Adipocyte (in vitro differentiated cells): ENCODE data around the gene KRT84.
"Not testable (repeated sequence)": the region's sequence is repeated elsewhere in the genome, so short reads cannot be mapped to it uniquely, and the experiment has no call there.

Experiments used
- DNase-seq: peaks from one replicate; pipeline ENCODE4 v3.0.0-alpha.2; 2015; ENCODE audit warnings: low read depth
- H3K27me3 ChIP-seq: replicated peaks from 2 replicates; pipeline ENCODE4 v1.7.0; 2013; ENCODE audit warnings: mild to moderate bottlenecking, low read length, moderate library complexity; ENCODE audit not compliant: control insufficient read depth, insufficient read depth
- H3K36me3 ChIP-seq: 2 replicates; pipeline ENCODE4 v1.7.0; 2013; ENCODE audit warnings: low read length, mild to moderate bottlenecking, moderate library complexity; ENCODE audit not compliant: control insufficient read depth, insufficient read depth, severe bottlenecking
- H3K4me1 ChIP-seq: 2 replicates; pipeline ENCODE4 v1.7.0; 2013; ENCODE audit warnings: mild to moderate bottlenecking, low read length, moderate library complexity; ENCODE audit not compliant: control insufficient read depth, insufficient read depth
- H3K4me3 ChIP-seq: 2 replicates; pipeline ENCODE4 v1.7.0; 2013; ENCODE audit warnings: mild to moderate bottlenecking, low read length, moderate library complexity
- H3K9ac ChIP-seq: 2 replicates; pipeline ENCODE4 v1.7.0; 2013; ENCODE audit warnings: mild to moderate bottlenecking, low read length, moderate library complexity
- H3K9me3 ChIP-seq: 2 replicates; pipeline ENCODE4 v1.7.0; 2013; ENCODE audit warnings: mild to moderate bottlenecking, low read length, moderate library complexity; ENCODE audit not compliant: control insufficient read depth

KRT84 gene

DNA sequence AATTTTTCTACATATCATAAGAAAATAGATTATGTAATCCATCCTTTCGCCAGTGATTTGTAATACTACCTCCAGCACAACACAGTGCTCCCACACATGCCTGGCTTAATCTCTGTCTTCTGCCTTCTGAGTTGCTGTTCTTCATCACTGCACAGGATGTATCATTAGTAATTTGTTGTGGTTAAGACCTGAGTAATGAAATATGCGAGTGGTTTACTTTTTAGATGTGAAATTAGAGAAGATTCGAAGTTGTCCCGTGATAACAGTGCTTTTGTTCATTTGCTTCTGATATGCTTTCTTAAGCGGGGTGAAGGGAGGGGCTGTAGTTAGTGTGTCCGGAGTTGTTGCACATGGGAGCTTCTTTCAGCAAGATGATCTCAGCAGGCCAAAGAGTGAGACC is 36.3 kb downstream of the KRT84 start:
- no peaks in the 10 kb centered on the region for H3K4me1 ChIP-seq
- no peak for DNase-seq
- no peak overlapping the region for H3K4me3 ChIP-seq
- H3K36me3 ChIP-seq = no peaks in the 10 kb centered on the region
- H3K9me3 ChIP-seq = peaks cover 1% of the 10 kb centered on the region
- H3K9ac ChIP-seq = no peak overlapping the region
- peaks cover 65% of the 10 kb centered on the region for H3K27me3 ChIP-seq

- peaks cover 63% of the 10 kb centered on the region for H3K27me3 ChIP-seq
- peaks cover 13% of the 10 kb centered on the region for H3K9me3 ChIP-seq
- no peak for DNase-seq
- no peaks in the 10 kb centered on the region for H3K4me1 ChIP-seq
- H3K4me3 ChIP-seq = no peak overlapping the region
- no peaks in the 10 kb centered on the region for H3K36me3 ChIP-seq
- H3K9ac ChIP-seq = no peak overlapping the region
Observed at GRCh38 chr12:52347551-52348510, 37.6 kb downstream of the KRT84 start.

- DNase-seq = no peak
Observed at GRCh38 chr12:52347016-52347415, 38.4 kb downstream of the KRT84 start.

GRCh38 chr12:52346593-52346992 is 38.9 kb downstream of the KRT84 start:
- Histone ChIP-seq H3K36me3 (no peaks in the 10 kb centered on the region), H3K9ac (no peak overlapping the region), H3K4me1 (no peaks in the 10 kb centered on the region), H3K9me3 (peaks cover 13% of the 10 kb centered on the region), H3K27me3 (peaks cover 63% of the 10 kb centered on the region), H3K4me3 (no peak overlapping the region)
- DNase-seq = no peak

More at GRCh38 chr12:52347016-52347415, 38.4 kb downstream of the KRT84 start:
- peaks cover 13% of the 10 kb centered on the region for H3K9me3 ChIP-seq
- H3K4me1 ChIP-seq = no peaks in the 10 kb centered on the region
- peaks cover 63% of the 10 kb centered on the region for H3K27me3 ChIP-seq
- no peak overlapping the region for H3K9ac ChIP-seq
- H3K36me3 ChIP-seq = no peaks in the 10 kb centered on the region
- H3K4me3 ChIP-seq = no peak overlapping the region

DNA sequence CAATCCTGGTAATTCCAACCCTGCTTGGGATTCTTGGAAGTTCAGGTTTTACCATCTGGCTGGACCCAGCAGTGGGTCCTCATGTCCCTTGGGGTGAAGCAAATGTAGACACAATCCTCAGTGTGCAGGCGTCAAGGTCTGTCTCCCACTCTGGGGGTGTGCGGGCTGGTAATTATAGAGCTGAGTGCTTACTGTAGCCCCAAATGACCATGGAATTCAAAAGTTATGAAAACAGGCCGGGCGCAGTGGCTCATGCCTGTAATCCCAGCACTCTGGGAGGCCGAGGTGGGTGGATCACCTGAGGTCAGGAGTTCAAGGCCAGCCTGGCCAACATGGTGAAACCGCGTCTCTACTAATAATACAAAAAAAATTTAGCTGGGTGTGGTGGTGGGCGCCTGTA is 40.4 kb downstream of the KRT84 start:
- Histone ChIP-seq H3K27me3 (peaks cover 60% of the 10 kb centered on the region), H3K9me3 (peaks cover 13% of the 10 kb centered on the region)
- DNase-seq, H3K36me3 ChIP-seq, H3K9ac ChIP-seq, H3K4me1 ChIP-seq, H3K4me3 ChIP-seq: not testable (repeated sequence)

DNA sequence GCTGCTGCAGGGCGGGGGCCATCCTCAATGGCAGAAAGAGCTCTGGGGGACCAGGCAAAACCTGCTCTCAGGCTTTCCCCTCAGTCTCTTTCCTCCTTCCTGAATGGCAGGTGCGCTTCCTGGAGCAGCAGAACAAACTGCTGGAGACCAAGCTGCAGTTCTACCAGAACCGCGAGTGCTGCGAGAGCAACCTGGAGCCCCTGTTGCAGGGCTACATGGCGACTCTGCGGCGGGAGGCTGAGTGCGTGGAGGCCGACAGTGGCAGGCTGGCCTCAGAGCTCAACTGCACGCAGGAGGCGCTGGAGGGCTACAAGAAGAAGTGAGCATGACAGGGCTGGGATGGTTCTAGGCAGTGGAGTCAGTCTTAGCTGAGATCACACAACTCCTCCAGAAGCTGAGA is 41.3 kb downstream of the KRT84 start:
- no peaks in the 10 kb centered on the region for H3K36me3 ChIP-seq
- DNase-seq = no peak
- no peaks in the 10 kb centered on the region for H3K4me1 ChIP-seq
- H3K4me3 ChIP-seq = no peak overlapping the region
- H3K9me3 ChIP-seq = peaks cover 13% of the 10 kb centered on the region
- no peak overlapping the region for H3K9ac ChIP-seq
- peaks cover 59% of the 10 kb centered on the region for H3K27me3 ChIP-seq

GRCh38 chr12:52343550-52343949 is 41.9 kb downstream of the KRT84 start:
- no peak for DNase-seq
- H3K4me1 ChIP-seq = peaks cover 3% of the 10 kb centered on the region
- peaks cover 13% of the 10 kb centered on the region for H3K9me3 ChIP-seq
- H3K36me3 ChIP-seq = no peaks in the 10 kb centered on the region
- peaks cover 59% of the 10 kb centered on the region for H3K27me3 ChIP-seq
- H3K4me3 ChIP-seq = no peak overlapping the region
- H3K9ac ChIP-seq = no peak overlapping the region

DNA sequence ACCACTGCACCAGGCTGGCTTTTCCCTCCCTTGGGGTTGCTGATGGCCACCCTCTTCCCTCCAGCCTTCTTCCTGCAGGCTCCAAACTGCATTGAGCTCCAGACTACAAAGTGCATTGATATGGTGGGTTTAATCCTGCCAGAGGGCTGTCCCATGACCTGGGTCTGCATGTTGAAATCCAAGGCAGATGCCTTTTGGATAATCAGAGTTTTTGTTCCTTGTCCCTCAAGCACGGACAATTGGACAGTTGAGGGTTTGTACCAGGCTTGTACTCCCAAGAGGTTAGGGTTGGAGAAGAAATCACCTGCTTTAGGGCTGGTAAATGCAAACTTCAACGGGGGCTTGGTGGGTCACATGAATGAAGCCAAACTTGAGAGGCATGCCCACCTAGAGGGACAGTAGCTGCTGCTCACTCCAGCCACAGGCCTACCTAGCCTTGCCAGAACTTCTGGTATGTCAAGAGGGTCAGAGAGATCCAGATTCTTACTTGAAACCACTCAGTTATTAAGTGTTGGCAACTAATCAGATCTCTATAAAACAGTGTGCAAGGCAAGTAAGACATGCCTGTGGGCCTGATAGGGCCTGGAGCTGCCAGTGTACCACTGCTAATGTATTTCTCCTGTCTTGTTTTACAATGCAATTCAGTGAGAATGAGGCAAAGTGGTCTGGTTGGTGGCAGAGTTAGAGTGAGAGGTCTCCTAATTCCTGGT is 42.5 kb downstream of the KRT84 start:
- DNase-seq = no peak
- H3K9ac ChIP-seq = no peak overlapping the region
- no peaks in the 10 kb centered on the region for H3K36me3 ChIP-seq
- peaks cover 13% of the 10 kb centered on the region for H3K9me3 ChIP-seq
- no peak overlapping the region for H3K4me3 ChIP-seq
- H3K27me3 ChIP-seq = peaks cover 59% of the 10 kb centered on the region
- H3K4me1 ChIP-seq = peaks cover 6% of the 10 kb centered on the region

GRCh38 chr12:52341066-52341580 is 44.3 kb downstream of the KRT84 start:
- H3K27me3 ChIP-seq = peaks cover 47% of the 10 kb centered on the region
- H3K9ac ChIP-seq = no peak overlapping the region
- H3K4me1 ChIP-seq = peaks cover 6% of the 10 kb centered on the region
- peaks cover 19% of the 10 kb centered on the region for H3K9me3 ChIP-seq
- no peaks in the 10 kb centered on the region for H3K36me3 ChIP-seq
- no peak overlapping the region for H3K4me3 ChIP-seq
- no peak for DNase-seq

GRCh38 chr12:52338241-52338960 is 47.1 kb downstream of the KRT84 start:
- Histone ChIP-seq H3K36me3 (no peaks in the 10 kb centered on the region), H3K4me1 (peaks cover 6% of the 10 kb centered on the region), H3K9me3 (peaks cover 17% of the 10 kb centered on the region), H3K4me3 (no peak overlapping the region), H3K27me3 (peaks cover 38% of the 10 kb centered on the region), H3K9ac (no peak overlapping the region)
- no peak for DNase-seq

- peaks cover 13% of the 10 kb centered on the region for H3K9me3 ChIP-seq
- peaks cover 37% of the 10 kb centered on the region for H3K27me3 ChIP-seq
- peaks cover 6% of the 10 kb centered on the region for H3K4me1 ChIP-seq
- DNase-seq = no peak
- H3K4me3 ChIP-seq = no peak overlapping the region
- no peaks in the 10 kb centered on the region for H3K36me3 ChIP-seq
- no peak overlapping the region for H3K9ac ChIP-seq
Observed at GRCh38 chr12:52337054-52337453, 48.4 kb downstream of the KRT84 start.
